Osteoblast (primary cell): Measurements from ENCODE around the gene PSMD9. TPM values are rescaled to one million over a fixed set of nuclear protein-coding genes. Genes with fewer than 3 reads are reported as not detected.
"Not testable (repeated sequence)": the region's sequence is repeated elsewhere in the genome, so short reads cannot be mapped to it uniquely, and the experiment has no call there.

Source experiments
- DNase-seq: peaks from one replicate; pipeline ENCODE4 v3.0.0; 2011; ENCODE audit warnings: low spot score, mixed read lengths; ENCODE audit not compliant: insufficient read length; ENCODE audit errors: missing footprints
- H2AFZ ChIP-seq: 2 replicates; pipeline ENCODE4 v1.6.0; 2011; ENCODE audit warnings: mild to moderate bottlenecking, low read length
- H3K27ac ChIP-seq: 2 replicates; pipeline ENCODE4 v1.5.1; 2011; ENCODE audit warnings: mild to moderate bottlenecking, low read depth, low read length, moderate library complexity
- H3K27me3 ChIP-seq: 2 replicates; pipeline ENCODE4 v1.6.0; 2012; ENCODE audit warnings: mild to moderate bottlenecking, control low read depth, inconsistent platforms, low read length, moderate library complexity; ENCODE audit not compliant: insufficient read depth
- H3K36me3 ChIP-seq: 2 replicates; pipeline ENCODE4 v1.5.1; 2011; ENCODE audit warnings: mild to moderate bottlenecking, low read length, control low read depth, moderate library complexity; ENCODE audit not compliant: insufficient read depth
- H3K4me1 ChIP-seq: 2 replicates; pipeline ENCODE4 v1.5.1; 2011; ENCODE audit warnings: mild to moderate bottlenecking, low read length, control low read depth, moderate library complexity; ENCODE audit not compliant: insufficient read depth
- H3K4me2 ChIP-seq: 2 replicates; pipeline ENCODE4 v1.6.0; 2011; ENCODE audit warnings: mild to moderate bottlenecking, low read length; ENCODE audit not compliant: insufficient read depth
- H3K4me3 ChIP-seq: fragments of 200-600 bp; sonication (generic); 3 replicates; pipeline ENCODE4 v1.5.1; 2012; ENCODE audit warnings: mild to moderate bottlenecking, low read length, inconsistent platforms; ENCODE audit not compliant: insufficient read depth
- H3K79me2 ChIP-seq: 2 replicates; pipeline ENCODE4 v1.6.0; 2012; ENCODE audit warnings: mild to moderate bottlenecking, low read length, control low read depth, inconsistent platforms; ENCODE audit not compliant: insufficient read depth
- H3K9me3 ChIP-seq: 2 replicates; pipeline ENCODE4 v1.5.1; 2011; ENCODE audit warnings: low read depth, low read length, control low read depth
- H4K20me1 ChIP-seq: 2 replicates; pipeline ENCODE4 v1.6.0; 2012; ENCODE audit warnings: mild to moderate bottlenecking, low read length, control low read depth; ENCODE audit not compliant: insufficient read depth
- CTCF ChIP-seq: IDR thresholded peaks from 2 replicates; pipeline ENCODE4 v1.5.1; 2011; ENCODE audit warnings: mild to moderate bottlenecking, low read depth, low read length, moderate library complexity; ENCODE audit errors: extremely low read depth
- total RNA-seq: library from RNA; depleted of rRNA; stranded (reverse); fragments of >200 nt; gene quantifications from 2 replicates; pipeline ENCODE4 v1.2.3, GENCODE V29; 2012

The PSMD9 gene
- total RNA-seq, 1 donor = 29.7 TPM

GRCh38 chr12:121875582-121875981 lies 13.0 kb upstream of the PSMD9 start:
- no peak overlapping the region for H2AFZ ChIP-seq
- no peaks in the 10 kb centered on the region for H4K20me1 ChIP-seq
- no peaks in the 10 kb centered on the region for H3K9me3 ChIP-seq
- no peak overlapping the region for H3K4me3 ChIP-seq
- peaks cover 9% of the 10 kb centered on the region for H3K4me1 ChIP-seq
- TF ChIP-seq CTCF = no peak
- no peak for DNase-seq
- no peak overlapping the region for H3K27ac ChIP-seq
- no peak overlapping the region for H3K4me2 ChIP-seq
- H3K79me2 ChIP-seq = no peaks in the 10 kb centered on the region
- no peaks in the 10 kb centered on the region for H3K27me3 ChIP-seq
- no peaks in the 10 kb centered on the region for H3K36me3 ChIP-seq

GRCh38 chr12:121876080-121876447 lies 12.5 kb upstream of the PSMD9 start:
- H4K20me1 ChIP-seq, H3K9me3 ChIP-seq, H3K27me3 ChIP-seq, H3K36me3 ChIP-seq, H3K4me3 ChIP-seq, H3K4me2 ChIP-seq, DNase-seq, H3K4me1 ChIP-seq, H3K79me2 ChIP-seq, H3K27ac ChIP-seq, H2AFZ ChIP-seq: not testable (repeated sequence)

DNA sequence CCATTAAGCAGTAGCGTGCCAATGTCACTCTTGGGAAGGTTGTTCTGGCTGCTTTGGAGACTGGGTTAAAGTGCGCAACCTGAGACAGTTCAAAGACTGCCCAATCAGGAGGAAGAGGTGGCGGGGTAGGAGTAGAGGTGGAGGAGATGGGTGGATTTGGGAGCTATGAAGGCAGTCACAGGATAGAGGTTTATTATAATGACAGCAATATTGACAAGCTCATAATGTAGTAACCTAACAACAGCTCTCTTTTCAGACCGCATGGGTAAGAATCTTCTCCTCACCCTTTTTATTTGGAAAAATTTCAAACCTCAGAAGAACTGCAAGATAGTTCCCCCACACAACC lies 5.3 kb upstream of the PSMD9 start:
- Histone ChIP-seq H3K4me2 (no peak overlapping the region), H3K9me3 (no peaks in the 10 kb centered on the region), H3K79me2 (no peaks in the 10 kb centered on the region), H3K27me3 (no peaks in the 10 kb centered on the region), H2AFZ (peak overlapping the region; percentile 32), H4K20me1 (no peaks in the 10 kb centered on the region), H3K36me3 (no peaks in the 10 kb centered on the region), H3K27ac (no peak overlapping the region), H3K4me3 (no peak overlapping the region), H3K4me1 (no peaks in the 10 kb centered on the region)
- DNase-seq = no peak
- TF ChIP-seq CTCF = no peak

GRCh38 chr12:121885129-121885528 lies 3.5 kb upstream of the PSMD9 start:
- H3K36me3 ChIP-seq, H4K20me1 ChIP-seq, DNase-seq, H2AFZ ChIP-seq, H3K9me3 ChIP-seq, H3K4me2 ChIP-seq, H3K4me3 ChIP-seq, H3K27me3 ChIP-seq, H3K27ac ChIP-seq: not testable (repeated sequence)
- Histone ChIP-seq H3K79me2 (peaks cover 12% of the 10 kb centered on the region), H3K4me1 (peaks cover 10% of the 10 kb centered on the region)

DNA sequence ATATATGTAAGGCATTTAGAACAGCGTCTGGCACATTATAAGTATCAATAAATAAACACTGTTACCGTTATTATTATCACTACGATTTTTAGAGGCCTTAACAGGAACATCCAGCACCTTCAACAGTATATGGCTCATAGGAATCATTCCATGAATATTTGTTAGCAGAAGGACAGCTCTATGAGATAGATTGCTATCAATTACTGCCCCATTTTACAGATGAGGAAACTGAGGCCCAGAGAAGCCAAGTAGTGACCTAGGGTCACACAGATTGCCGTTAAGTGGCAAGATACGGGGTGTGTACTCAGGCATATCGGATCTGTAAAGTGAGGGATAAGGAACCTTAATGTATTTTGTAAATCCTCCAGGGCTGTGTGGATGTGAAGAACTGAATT lies 510 bp upstream of the PSMD9 start:
- Histone ChIP-seq H3K4me1 (peaks cover 17% of the 10 kb centered on the region), H3K4me3 (peak overlapping the region; percentile 91), H3K9me3 (no peaks in the 10 kb centered on the region), H3K27ac (peak overlapping the region; percentile 92), H3K27me3 (no peaks in the 10 kb centered on the region), H3K36me3 (peaks cover 4% of the 10 kb centered on the region), H4K20me1 (peaks cover 8% of the 10 kb centered on the region), H3K4me2 (peak overlapping the region; percentile 94), H2AFZ (peak overlapping the region; percentile 80), H3K79me2 (peaks cover 38% of the 10 kb centered on the region)
- peak; percentile 62 for TF ChIP-seq CTCF
- no peak for DNase-seq
